ENCODE data around the gene SIM1. TPM values are rescaled to one million over a fixed set of nuclear protein-coding genes. Genes with fewer than 3 reads are reported as not detected.

The SIM1 gene
- total RNA-seq, 4 donors from 2014 or later = not detected

DNA sequence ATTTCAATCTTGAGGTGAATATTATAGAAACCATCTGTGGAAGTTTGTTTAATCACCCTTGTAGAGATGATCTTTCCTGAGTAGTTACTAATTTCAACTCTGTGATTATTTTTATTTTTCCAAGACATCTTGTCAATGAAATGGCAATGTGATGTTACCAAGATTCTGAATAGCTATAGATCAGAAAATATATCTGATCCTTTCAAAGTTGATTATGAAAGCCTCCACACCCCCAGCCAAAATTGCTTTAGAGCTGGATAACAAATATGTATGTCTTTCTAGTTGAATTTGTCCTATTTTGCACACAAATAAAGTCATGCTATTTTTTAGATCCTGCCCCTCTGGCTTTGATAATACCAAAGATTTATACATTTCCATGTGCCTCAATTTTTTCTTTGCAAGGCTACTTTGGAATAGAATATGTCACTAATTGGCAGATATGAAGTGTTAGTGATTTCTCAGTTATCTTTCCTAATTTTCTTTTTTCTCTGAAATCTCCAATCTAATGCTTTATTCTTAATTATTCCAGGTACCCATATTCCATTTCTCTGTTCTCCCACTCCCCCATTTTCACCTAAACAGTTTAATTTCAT, 5.0 kb downstream of the SIM1 start:
- peaks cover 100% of the 10 kb centered on the region for H3K27me3 ChIP-seq
- no peak overlapping the region for H3K4me3 ChIP-seq
- peaks cover 0 to 45% (median 9%) of the 10 kb centered on the region in 3 donors for H3K4me1 ChIP-seq
- H3K36me3 ChIP-seq = no peaks in the 10 kb centered on the region
- no peak overlapping the region for H3K27ac ChIP-seq
- no peak for TF ChIP-seq EP300 (IDR thresholded peaks at IDR 0.05)
- no peak for TF ChIP-seq POLR2A (IDR thresholded peaks at IDR 0.05)
- TF ChIP-seq POLR2AphosphoS5 (IDR thresholded peaks at IDR 0.05) = no peak
- TF ChIP-seq, protein P1, sequence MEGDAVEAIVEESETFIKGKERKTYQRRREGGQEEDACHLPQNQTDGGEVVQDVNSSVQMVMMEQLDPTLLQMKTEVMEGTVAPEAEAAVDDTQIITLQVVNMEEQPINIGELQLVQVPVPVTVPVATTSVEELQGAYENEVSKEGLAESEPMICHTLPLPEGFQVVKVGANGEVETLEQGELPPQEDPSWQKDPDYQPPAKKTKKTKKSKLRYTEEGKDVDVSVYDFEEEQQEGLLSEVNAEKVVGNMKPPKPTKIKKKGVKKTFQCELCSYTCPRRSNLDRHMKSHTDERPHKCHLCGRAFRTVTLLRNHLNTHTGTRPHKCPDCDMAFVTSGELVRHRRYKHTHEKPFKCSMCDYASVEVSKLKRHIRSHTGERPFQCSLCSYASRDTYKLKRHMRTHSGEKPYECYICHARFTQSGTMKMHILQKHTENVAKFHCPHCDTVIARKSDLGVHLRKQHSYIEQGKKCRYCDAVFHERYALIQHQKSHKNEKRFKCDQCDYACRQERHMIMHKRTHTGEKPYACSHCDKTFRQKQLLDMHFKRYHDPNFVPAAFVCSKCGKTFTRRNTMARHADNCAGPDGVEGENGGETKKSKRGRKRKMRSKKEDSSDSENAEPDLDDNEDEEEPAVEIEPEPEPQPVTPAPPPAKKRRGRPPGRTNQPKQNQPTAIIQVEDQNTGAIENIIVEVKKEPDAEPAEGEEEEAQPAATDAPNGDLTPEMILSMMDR (IDR thresholded peaks at IDR 0.05) = no peak
- no peak for ATAC-seq
- peaks cover 0 to 31% (median 0%) of the 10 kb centered on the region in 3 donors for H3K9me3 ChIP-seq

DNA sequence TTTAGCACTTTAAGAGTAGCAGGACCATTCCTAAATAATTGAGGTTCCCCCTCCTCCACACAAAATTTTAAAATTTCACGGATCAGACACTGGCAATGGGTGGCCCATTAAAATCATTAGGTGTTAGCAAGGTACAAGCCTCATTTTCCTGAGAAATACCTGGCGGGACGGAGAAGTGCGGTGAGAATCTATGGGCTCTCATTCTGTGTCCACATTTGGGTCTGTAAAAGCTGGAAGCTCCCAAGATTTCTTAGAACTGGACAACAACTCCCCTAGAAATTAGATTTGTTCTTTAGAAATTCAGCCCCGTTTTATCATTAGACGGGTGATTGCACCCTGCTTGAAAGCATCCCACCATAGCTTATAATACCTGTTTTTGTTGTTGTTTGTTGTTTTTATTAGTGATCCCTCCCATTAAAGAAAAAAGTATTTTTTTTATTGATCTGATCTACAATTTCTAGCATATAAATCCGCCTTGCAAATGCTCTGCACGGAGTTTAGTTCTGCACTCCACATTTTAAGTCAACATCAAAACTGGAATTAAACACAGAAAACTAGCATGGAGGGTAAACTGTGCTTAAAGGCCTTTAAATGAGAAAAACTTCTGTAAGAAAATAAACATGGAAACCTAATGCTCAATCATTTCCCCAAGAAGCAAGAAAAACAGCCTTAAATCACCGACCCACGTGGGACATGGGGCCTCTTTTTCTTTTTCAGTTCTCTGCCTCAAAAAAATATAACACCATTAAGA, 5.7 kb downstream of the SIM1 start:
- ATAC-seq = no peak
- H3K27me3 ChIP-seq = peaks cover 100% of the 10 kb centered on the region
- no peak overlapping the region for H3K4me3 ChIP-seq
- H3K27ac ChIP-seq = no peak overlapping the region
- peaks cover 0 to 31% (median 0%) of the 10 kb centered on the region in 3 donors for H3K9me3 ChIP-seq
- WGBS, 2 donors (ENCODE audit: low coverage in 1 of 2) = 18 to 22% methylated on average over 9 to 10 of the region's 10 CpGs
- H3K36me3 ChIP-seq = no peaks in the 10 kb centered on the region
- peaks cover 0 to 41% (median 5%) of the 10 kb centered on the region in 3 donors for H3K4me1 ChIP-seq
- TF ChIP-seq, protein P1 (IDR thresholded peaks at IDR 0.05) = no peak
- TF ChIP-seq POLR2AphosphoS5 (IDR thresholded peaks at IDR 0.05) (no peak), EP300 (IDR thresholded peaks at IDR 0.05) (no peak), POLR2A (IDR thresholded peaks at IDR 0.05) (no peak)

GRCh38 chr6:100457311-100457990, 7.3 kb downstream of the SIM1 start:
- no peak overlapping the region for H3K4me3 ChIP-seq
- WGBS, 2 donors (ENCODE audit: low coverage in 1 of 2) = 0 to 19% methylated on average over 1 to 14 of the region's 34 CpGs
- no peaks in the 10 kb centered on the region for H3K36me3 ChIP-seq
- peaks cover 0 to 31% (median 0%) of the 10 kb centered on the region in 3 donors for H3K9me3 ChIP-seq
- H3K27me3 ChIP-seq = peaks cover 100% of the 10 kb centered on the region
- H3K27ac ChIP-seq = no peak overlapping the region
- ATAC-seq = no peak
- peaks cover 0 to 37% (median 2%) of the 10 kb centered on the region in 3 donors for H3K4me1 ChIP-seq
- no peak for TF ChIP-seq EP300 (IDR thresholded peaks at IDR 0.05)
- no peak for TF ChIP-seq POLR2AphosphoS5 (IDR thresholded peaks at IDR 0.05)
- no peak for TF ChIP-seq POLR2A (IDR thresholded peaks at IDR 0.05)
- TF ChIP-seq, protein P1 (IDR thresholded peaks at IDR 0.05) = no peak

GRCh38 chr6:100456908-100457235, 7.8 kb downstream of the SIM1 start:
- no peak for ATAC-seq
- WGBS, 2 donors (ENCODE audit: low coverage in 1 of 2) = 20 to 23% methylated on average over 5 to 8 of the region's 8 CpGs
- no peak overlapping the region for H3K27ac ChIP-seq
- TF ChIP-seq POLR2AphosphoS5 (IDR thresholded peaks at IDR 0.05) (no peak), EP300 (IDR thresholded peaks at IDR 0.05) (no peak)
- TF ChIP-seq, protein P1 (IDR thresholded peaks at IDR 0.05) = no peak
- peaks cover 100% of the 10 kb centered on the region for H3K27me3 ChIP-seq
- no peak overlapping the region for H3K4me3 ChIP-seq
- peaks cover 0 to 31% (median 0%) of the 10 kb centered on the region in 3 donors for H3K9me3 ChIP-seq
- H3K36me3 ChIP-seq = no peaks in the 10 kb centered on the region
- peaks cover 0 to 37% (median 2%) of the 10 kb centered on the region in 3 donors for H3K4me1 ChIP-seq
